Ovary (tissue), 3 donors: Measurements from ENCODE around the gene FBXO34.

Experiments
- CTCF ChIP-seq, 3 donors: fragments of 450-650 bp in 2 of 3; fragments of 200-600 bp in 1 of 3; IDR thresholded peaks; one replicate each; pipeline versions ENCODE4 v1.5.1 to v1.8.0; 2016 to 2022; ENCODE audit warnings: antibody characterized with exemption in 3 of 3, mild to moderate bottlenecking in 1 of 3
- EP300 ChIP-seq: sonication (generic); formaldehyde crosslinking; IDR thresholded peaks from one replicate; pipeline ENCODE4 v1.6.1; 2017; ENCODE audit warnings: antibody characterized with exemption
- POLR2A ChIP-seq: fragments of 450-650 bp; IDR thresholded peaks from one replicate; pipeline ENCODE4 v1.6.1; 2017; ENCODE audit warnings: antibody characterized with exemption, mild to moderate bottlenecking, moderate library complexity
- donor health status: DM: no; HTN: no; CAD: no.

GRCh38 chr14:55388160-55388559, 116.9 kb downstream of the FBXO34 start:
- no peak for TF ChIP-seq CTCF (IDR thresholded peaks at IDR 0.05)
- TF ChIP-seq POLR2A: no peak
- TF ChIP-seq EP300: no peak
